K562 (cell line): Measurements from ENCODE around the gene MALRD1. TPM values are rescaled to one million over a fixed set of nuclear protein-coding genes. Genes with fewer than 3 reads are reported as not detected.

Experiments used
- ATAC-seq: fragments of 200-7000 bp; cut with Tn5 transposase; 3 replicates; pipeline ENCODE4 v1.9.1; 2020; ENCODE audit warnings: moderate library complexity
- BruUV-seq: library from RNA; stranded (reverse); fragments of 400-500 nt; replicated peaks from 2 replicates; lab custom pipeline; 2021; lab: Mats Ljungman, UMichigan
- CTCF ChIA-PET: fragments of 300-600 bp; formaldehyde crosslinking; extraction: SDS; loops from one replicate; lab custom pipeline; 2021; ENCODE audit warnings: low intra/inter-chr PET ratio; lab: Yijun Ruan, JAX
- POLR2A ChIA-PET: fragments of 300-600, 350-650 bp; sonication (Branson Sonifier 250); formaldehyde crosslinking; extraction: SDS; loops from one replicate; lab custom pipeline; 2021; ENCODE audit warnings: antibody characterized with exemption, inconsistent platforms; lab: Yijun Ruan, JAX
- DNase-seq, 4 experiments: peaks; one replicate each; pipeline versions ENCODE4 v3.0.0 to v3.0.0-alpha.2; 2011 to 2018; ENCODE audit warnings: low spot score in 3 of 4, mixed read lengths in 3 of 4; ENCODE audit errors: extremely low read depth in 1 of 4
- FAIRE-seq: peaks from 2 replicates; lab custom pipeline; 2011; peaks lifted over from hg19 to GRCh38; lab: Jason Lieb, UNC
- H2AFZ ChIP-seq: 2 replicates; pipeline ENCODE4 v1.6.0; 2011; ENCODE audit warnings: low read depth, low read length, control low read depth, inconsistent platforms
- H3K27ac ChIP-seq: fragments of 200-600 bp; 3 replicates; pipeline ENCODE4 v1.8.0; 2011; ENCODE audit warnings: low read depth, mild to moderate bottlenecking, control low read depth, inconsistent platforms, low read length, moderate library complexity, mixed read lengths; ENCODE audit errors: extremely low read depth
- H3K27me3 ChIP-seq, 2 experiments: fragments of 300-600 bp in 1 of 2; 2 replicates in 1 of 2; 3 replicates in 1 of 2; pipeline versions ENCODE4 v1.6.0 to v1.8.0; 2011; ENCODE audit warnings: inconsistent platforms in 2 of 2, low read length in 2 of 2, mild to moderate bottlenecking in 1 of 2, mixed read lengths in 1 of 2, moderate library complexity in 1 of 2; ENCODE audit not compliant: control insufficient read depth in 2 of 2, insufficient read depth in 2 of 2
- H3K36me3 ChIP-seq: fragments of 300-600 bp; 3 replicates; pipeline ENCODE4 v1.8.0; 2011; ENCODE audit warnings: mild to moderate bottlenecking, low read length, inconsistent platforms; ENCODE audit not compliant: control insufficient read depth, insufficient read depth
- H3K4me1 ChIP-seq, 2 experiments: fragments of 200-600 bp in 1 of 2; replicated peaks in 1 of 2; 2 replicates in 1 of 2; 3 replicates in 1 of 2; pipeline versions ENCODE4 v1.5.1 to v1.8.0; 2011; ENCODE audit warnings: inconsistent platforms in 2 of 2, low read length in 2 of 2, mild to moderate bottlenecking in 1 of 2, mixed read lengths in 1 of 2, moderate library complexity in 1 of 2; ENCODE audit not compliant: control insufficient read depth in 2 of 2, insufficient read depth in 2 of 2
- H3K4me2 ChIP-seq: 2 replicates; pipeline ENCODE4 v1.6.1; 2011; ENCODE audit warnings: low read length, control low read depth, inconsistent platforms, mixed read lengths; ENCODE audit not compliant: insufficient read depth
- H3K4me3 ChIP-seq: fragments of 200-600 bp; sonication (generic), shearing (Covaris generic); 2 replicates; pipeline ENCODE4 v1.5.1; 2016; ENCODE audit warnings: control low read depth, inconsistent platforms
- H3K79me2 ChIP-seq: fragments of 200-600 bp; 3 replicates; pipeline ENCODE4 v1.8.0; 2011; ENCODE audit warnings: low read length, inconsistent platforms; ENCODE audit not compliant: control insufficient read depth, insufficient read depth
- H3K9ac ChIP-seq, 2 experiments: 2 replicates each; pipeline versions ENCODE4 v1.6.0 to v1.6.1; 2011; ENCODE audit warnings: low read depth in 2 of 2, low read length in 2 of 2, control low read depth in 1 of 2, inconsistent platforms in 1 of 2, mild to moderate bottlenecking in 1 of 2, mixed read lengths in 1 of 2; ENCODE audit not compliant: insufficient read depth in 1 of 2
- H3K9me1 ChIP-seq: one replicate; pipeline ENCODE4 v1.6.0; 2011; ENCODE audit warnings: inconsistent platforms, mild to moderate bottlenecking, low read length, moderate library complexity; ENCODE audit not compliant: control insufficient read depth, insufficient read depth
- H3K9me3 ChIP-seq: replicated peaks from 2 replicates; pipeline ENCODE4 v1.5.1; 2011; ENCODE audit warnings: low read depth, low read length, inconsistent platforms; ENCODE audit not compliant: control insufficient read depth, insufficient read depth
- H4K20me1 ChIP-seq: replicated peaks from 2 replicates; pipeline ENCODE4 v1.6.1; 2011; ENCODE audit warnings: low read length, inconsistent platforms, mixed read lengths; ENCODE audit not compliant: control insufficient read depth, insufficient read depth
- ATF7 ChIP-seq: fragments of 450-650 bp; IDR thresholded peaks from 2 replicates; pipeline ENCODE4 v1.7.1; 2014; ENCODE audit warnings: mild to moderate bottlenecking, moderate library complexity
- MAX ChIP-seq: sonication (generic); formaldehyde crosslinking; IDR thresholded peaks from 2 replicates; pipeline ENCODE4 v1.9.0; 2022; ENCODE audit warnings: mild to moderate bottlenecking, missing genetic modification reagents
- MYBL2 ChIP-seq, 2 experiments: fragments of 450-650 bp in 1 of 2; sonication (generic) in 1 of 2; formaldehyde crosslinking in 1 of 2; IDR thresholded peaks; 2 replicates each; pipeline versions ENCODE4 v1.6.1 to v1.8.1; 2017 to 2022; ENCODE audit warnings: borderline replicate concordance in 1 of 2, inconsistent platforms in 1 of 2, low read depth in 1 of 2, mild to moderate bottlenecking in 1 of 2, missing genetic modification reagents in 1 of 2, moderate library complexity in 1 of 2
- PCBP2 ChIP-seq: fragments of 200-400 bp; formaldehyde crosslinking; IDR thresholded peaks from 2 replicates; pipeline ENCODE4 v1.6.1; 2018; ENCODE audit warnings: low read length, low read depth, mild to moderate bottlenecking, moderate library complexity; ENCODE audit not compliant: poor library complexity, severe bottlenecking
- POLR2AphosphoS2 ChIP-seq: IDR thresholded peaks from 2 replicates; pipeline ENCODE4 v1.6.1; 2012; ENCODE audit warnings: low read length, improper control_type of control experiment
- SMARCB1 ChIP-seq: IDR thresholded peaks from 2 replicates; pipeline ENCODE4 v1.6.1; 2011; ENCODE audit warnings: improper control_type of control experiment, low read depth; ENCODE audit not compliant: insufficient read length
- TAL1 ChIP-seq: fragments of 450-650 bp; IDR thresholded peaks from 2 replicates; pipeline ENCODE4 v1.6.1; 2016; ENCODE audit warnings: mild to moderate bottlenecking
- TRIM25 ChIP-seq: fragments of 450-650 bp; IDR thresholded peaks from 2 replicates; pipeline ENCODE4 v1.7.0; 2016; ENCODE audit warnings: borderline replicate concordance
- ZNF175 ChIP-seq: fragments of 200-800 bp; sonication (Bioruptor generic); IDR thresholded peaks from 2 replicates; pipeline ENCODE4 v1.6.1; 2016; ENCODE audit warnings: low read depth, mild to moderate bottlenecking, missing genetic modification characterization, missing compliant biosample characterization
- ZNF316 ChIP-seq: fragments of 450-650 bp; IDR thresholded peaks from 2 replicates; pipeline ENCODE4 v1.6.1; 2016
- ZNF398 ChIP-seq: fragments of 250-450 bp; sonication (Bioruptor Pico); IDR thresholded peaks from 2 replicates; pipeline ENCODE4 v1.8.0; 2021; ENCODE audit warnings: moderate library complexity, mild to moderate bottlenecking, inconsistent platforms
- ZNF764 ChIP-seq: fragments of 250-450 bp; sonication (Bioruptor Pico); IDR thresholded peaks from 2 replicates; pipeline ENCODE4 v1.4.0; 2020; ENCODE audit warnings: low read depth, mild to moderate bottlenecking, moderate library complexity
- WGBS: fragments of 100-300 bp; shearing (Covaris generic); methylation state at CpG from one replicate; pipeline ENCODE4 v1.1.6; 2016; ENCODE audit warnings: low coverage, mixed read lengths; ENCODE audit not compliant: insufficient coverage; ENCODE audit errors: missing lambda C conversion rate; 5-methylcytosine and 5-hydroxymethylcytosine counted together
- in situ Hi-C: fragments of 300-500 bp; cut with MboI; formaldehyde crosslinking; loops from 4 replicates; pipeline ENCODE4 v1.15.0; 2018; ENCODE audit warnings: inconsistent platforms, mixed read lengths
- intact Hi-C: fragments of 100-400 bp; cut with micrococcal nuclease; formaldehyde crosslinking; loops from 2 replicates; pipeline ENCODE4 v1.14.2; 2022
- polyA plus RNA-seq, 8 experiments: library from polyadenylated mRNA; depleted of rRNA in 4 of 8; stranded (reverse) in 5 of 8; unstranded in 3 of 8; fragments of >200 nt; fragmentation: Nextera tagmentation in 2 of 8; fragmentation: Illumina TruSeq in 1 of 8; extraction: Ambion mirVana in 2 of 8; extraction: Trizol in 1 of 8; gene quantifications; 2 replicates each; pipeline versions ENCODE4 v1.2.1 to v1.2.3, GENCODE V29; 2011 to 2014; ENCODE audit warnings: inconsistent platforms in 1 of 8, missing spikeins in 1 of 8
- total RNA-seq, 7 experiments: library from RNA; depleted of rRNA in 6 of 7; stranded (reverse); fragments of >200 nt in 6 of 7; fragmentation: Illumina TruSeq in 2 of 7; extraction: Trizol in 2 of 7; gene quantifications; 2 replicates each; pipeline versions ENCODE4 v1.2.1 to v1.2.3, GENCODE V29; 2011 to 2021; ENCODE audit warnings: low replicate concordance in 1 of 7

The MALRD1 gene
- total and polyA plus RNA-seq, 9 of the 15 experiments (the other 6 are each of a cell fraction or from before 2014, with no cell fraction given) = not detected

- BruUV-seq = no TSS peak
- H3K9ac ChIP-seq = no peak overlapping the region
- H3K9me3 ChIP-seq = no peaks in the 10 kb centered on the region
- CTCF ChIA-PET = no interaction called here
- no peak overlapping the region for H2AFZ ChIP-seq
- no peak overlapping the region for H3K27ac ChIP-seq
- no peak overlapping the region for H3K4me2 ChIP-seq
- H3K36me3 ChIP-seq = no peaks in the 10 kb centered on the region
- ATAC-seq (no peak), FAIRE-seq (no peak), DNase-seq (no peak)
- H3K4me3 ChIP-seq = no peak overlapping the region
- no peaks in the 10 kb centered on the region for H4K20me1 ChIP-seq
- POLR2A ChIA-PET = no interaction called here
- H3K4me1 ChIP-seq = no peaks in the 10 kb centered on the region
- no peaks in the 10 kb centered on the region for H3K79me2 ChIP-seq
- no peak for TF ChIP-seq POLR2AphosphoS2
- no peak for TF ChIP-seq SMARCB1
- TF ChIP-seq TAL1 = no peak
- no peak for TF ChIP-seq ATF7
- no peak for TF ChIP-seq ZNF398
- no peak for TF ChIP-seq ZNF175
- no peak for TF ChIP-seq ZNF316
- TF ChIP-seq MYBL2 (IDR thresholded peaks at IDR 0.05; ENCODE audit: low read depth) = no peak
- no peak for TF ChIP-seq MYBL2 (CRISPR knock-in tag; IDR thresholded peaks at IDR 0.05; ENCODE audit: borderline replicate concordance)
- TF ChIP-seq TRIM25 = no peak
- TF ChIP-seq ZNF764 (CRISPR knock-in tag) = no peak
- no peak for TF ChIP-seq MAX
- TF ChIP-seq PCBP2 = no peak
- intact Hi-C loops (no loop called here), in situ Hi-C loops (loop anchor here (10.0 kb wide), 1 partner anchor 1174 kb away; no protein-coding TSS in a partner anchor)
- no peaks in the 10 kb centered on the region for H3K9me1 ChIP-seq
- WGBS = 0% methylated on average over 1 of the region's 1 CpG
- no peaks in the 10 kb centered on the region for H3K27me3 ChIP-seq
These were observed 512.6 kb downstream of the MALRD1 start for GRCh38 chr10:19561181-19561580.
